GM10847 (cell line): ENCODE measurements around the gene THRB.

Experiments
- POLR2A ChIP-seq: IDR thresholded peaks from 2 replicates; pipeline ENCODE4 v1.6.1; 2011; ENCODE audit not compliant: insufficient read length; ENCODE audit errors: extremely low read depth

THRB gene

GRCh38 chr3:24191801-24192403, 302.7 kb downstream of the THRB start:
- no peak for TF ChIP-seq POLR2A

GRCh38 chr3:24190256-24190655, 304.4 kb downstream of the THRB start:
- no peak for TF ChIP-seq POLR2A

GRCh38 chr3:24185738-24186384, 308.8 kb downstream of the THRB start:
- no peak for TF ChIP-seq POLR2A

- no peak for TF ChIP-seq POLR2A
Measured at GRCh38 chr3:24184528-24185176, 310.0 kb downstream of the THRB start.

GRCh38 chr3:24182756-24183155, 311.9 kb downstream of the THRB start:
- TF ChIP-seq POLR2A: no peak

- TF ChIP-seq POLR2A: no peak
Measured at GRCh38 chr3:24181256-24181655, 313.4 kb downstream of the THRB start.

- TF ChIP-seq POLR2A: no peak
Measured at GRCh38 chr3:24180616-24181015, 314.0 kb downstream of the THRB start.

GRCh38 chr3:24177201-24177600, 317.4 kb downstream of the THRB start:
- TF ChIP-seq POLR2A: no peak

- no peak for TF ChIP-seq POLR2A
Measured at GRCh38 chr3:24174614-24175013, 320.0 kb downstream of the THRB start.

GRCh38 chr3:24168977-24169376, 325.7 kb downstream of the THRB start:
- TF ChIP-seq POLR2A: no peak

GRCh38 chr3:24167429-24167828, 327.2 kb downstream of the THRB start:
- TF ChIP-seq POLR2A: no peak

GRCh38 chr3:24166515-24166914, 328.1 kb downstream of the THRB start:
- TF ChIP-seq POLR2A: no peak

GRCh38 chr3:24165603-24165982, 329.1 kb downstream of the THRB start:
- TF ChIP-seq POLR2A: no peak

- no peak for TF ChIP-seq POLR2A
Measured at GRCh38 chr3:24164967-24165602, 329.6 kb downstream of the THRB start.

- no peak for TF ChIP-seq POLR2A
Measured at GRCh38 chr3:24162929-24163328, 331.7 kb downstream of the THRB start.

- no peak for TF ChIP-seq POLR2A
Measured at GRCh38 chr3:24161841-24162240, 332.8 kb downstream of the THRB start.
